Activated T-cell treated with anti-CD3 and anti-CD28 coated beads, Interleukin-2, amount 50 U/mL, for 48 hours (primary cell): ENCODE results near the gene TRIO.
A peak's percentile ranks its signal among the peaks of the same experiment; 100 is the strongest.

Experiments used
- DNase-seq, 2 experiments: peaks; one replicate each; pipeline ENCODE4 v3.0.0-alpha.2; 2020

Gene TRIO

DNA sequence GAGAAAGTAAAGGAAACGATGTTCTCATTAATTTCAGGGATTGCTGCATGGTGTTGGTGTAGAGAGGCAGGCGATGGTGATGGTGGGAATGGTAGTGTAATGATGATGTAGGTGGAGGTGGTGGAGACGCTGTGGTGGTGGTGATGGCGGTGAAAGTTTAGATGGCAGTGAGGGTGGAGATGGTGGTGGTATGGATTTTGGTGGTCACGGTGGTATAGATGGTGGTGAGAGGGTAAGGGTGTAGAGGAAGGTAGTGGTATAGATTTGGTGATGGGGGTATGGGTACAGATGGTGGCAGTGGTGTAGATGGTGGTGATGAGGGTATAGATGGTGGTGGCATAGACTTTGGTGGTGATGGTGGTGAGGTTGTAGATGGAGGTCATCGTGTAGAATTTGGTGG is 259.3 kb downstream of the TRIO start:
- DNase-seq: no peak

- no peak for DNase-seq
Observed at GRCh38 chr5:14404780-14405179, 261.6 kb downstream of the TRIO start.

- no peak for DNase-seq
Observed at GRCh38 chr5:14405267-14405666, 262.1 kb downstream of the TRIO start.

DNA sequence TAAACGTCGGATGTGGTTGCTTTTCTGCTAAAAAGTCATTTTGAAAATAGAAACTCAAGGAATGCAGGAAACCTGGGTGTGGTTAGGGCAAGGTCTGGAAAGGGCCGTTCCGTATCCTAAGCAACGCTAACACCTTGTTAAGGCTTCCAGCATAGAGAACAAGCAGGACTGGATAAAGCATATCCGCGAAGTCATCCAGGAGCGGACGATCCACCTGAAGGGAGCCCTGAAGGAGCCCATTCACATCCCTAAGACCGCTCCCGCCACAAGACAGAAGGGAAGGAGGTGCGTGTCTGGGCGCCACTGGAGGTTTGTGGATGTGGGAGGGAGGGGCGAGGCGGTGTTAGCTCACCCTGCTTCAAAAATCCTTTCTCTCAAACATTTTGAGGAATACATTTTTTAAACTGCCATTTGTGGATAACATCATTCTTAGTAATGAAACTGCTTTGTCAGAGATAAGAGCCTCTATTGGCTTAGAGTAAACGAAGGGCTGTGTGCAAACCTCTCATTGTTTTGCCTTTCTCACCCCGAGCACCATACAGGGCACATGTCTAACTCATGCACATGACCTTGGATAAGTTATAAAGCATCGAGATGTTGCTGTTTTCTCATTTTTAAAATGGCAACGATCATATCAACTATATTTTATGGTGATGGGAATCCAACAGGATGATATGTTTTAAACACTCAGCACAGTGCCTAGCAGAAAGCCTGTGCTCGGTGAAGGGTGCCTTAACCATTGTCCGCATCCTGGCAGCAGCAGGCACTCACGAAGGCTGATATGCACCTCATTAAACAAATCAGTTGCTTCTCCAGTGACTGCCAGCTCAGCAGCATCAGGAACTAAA is 262.8 kb downstream of the TRIO start:
- DNase-seq: no peak

GRCh38 chr5:14406554-14406849 is 263.4 kb downstream of the TRIO start:
- DNase-seq: no peak

DNA sequence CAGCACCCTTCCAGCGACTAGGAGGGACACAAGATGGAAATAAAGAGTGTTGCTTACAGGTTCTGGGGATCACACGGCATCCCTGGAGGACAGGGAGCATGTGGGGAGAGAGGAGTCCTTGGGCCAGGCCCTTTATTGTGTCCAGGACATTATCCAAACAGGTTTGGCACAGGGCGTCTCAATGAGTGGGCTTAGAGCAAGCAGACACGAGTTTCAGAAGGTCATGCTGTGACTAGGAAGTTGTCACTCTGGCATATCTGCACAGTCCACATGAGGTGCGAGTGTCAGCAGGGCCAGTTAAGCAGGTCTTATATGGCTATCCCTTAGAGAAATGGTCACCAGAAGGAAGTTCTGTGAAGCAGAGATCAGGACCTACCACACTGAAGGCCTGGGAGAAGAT is 263.9 kb downstream of the TRIO start:
- DNase-seq: no peak

DNA sequence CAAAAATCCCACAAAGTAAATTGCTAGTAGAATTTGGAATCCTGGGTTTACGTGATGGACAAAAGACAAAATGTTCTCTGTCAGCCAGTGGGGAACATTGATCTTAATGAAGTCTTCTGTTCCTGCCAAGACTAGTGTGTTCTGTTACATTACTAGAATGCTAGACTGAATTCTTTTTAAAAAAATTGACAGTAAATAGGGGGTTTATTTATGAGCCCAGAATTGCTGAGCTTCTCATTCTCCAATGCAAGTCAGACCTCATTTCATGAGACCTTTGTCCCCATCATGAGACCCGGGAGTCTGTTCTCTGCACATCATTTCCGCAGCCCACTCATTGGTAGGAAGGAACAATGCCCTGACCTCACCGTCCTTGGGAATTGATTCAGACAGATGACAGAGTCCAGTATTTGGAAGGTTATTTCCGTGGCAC is 264.6 kb downstream of the TRIO start:
- DNase-seq: no peak

- no peak for DNase-seq
Observed at GRCh38 chr5:14408969-14409586, 265.9 kb downstream of the TRIO start.

GRCh38 chr5:14410068-14410393 is 266.9 kb downstream of the TRIO start:
- DNase-seq: no peak

- no peak for DNase-seq
Observed at GRCh38 chr5:14410394-14411201, 267.5 kb downstream of the TRIO start.

DNA sequence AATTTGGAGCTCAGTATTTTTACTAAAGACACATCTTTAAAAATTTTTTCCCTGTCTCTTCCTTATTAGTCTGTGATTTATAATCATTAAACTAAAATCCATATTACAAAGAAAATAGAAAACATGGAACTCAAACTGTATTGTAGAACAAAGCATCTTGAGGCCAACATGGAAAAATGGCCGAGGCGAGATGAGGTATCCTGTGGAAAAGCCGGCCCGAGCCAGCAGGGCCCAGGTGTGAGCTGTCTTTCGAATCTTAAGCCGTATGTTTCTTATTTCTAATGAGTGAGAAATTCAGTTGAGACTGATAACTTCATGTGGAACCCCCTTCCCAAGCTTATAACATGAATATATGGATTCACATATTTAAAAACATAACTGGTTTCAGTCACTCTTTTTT is 268.1 kb downstream of the TRIO start:
- no peak for DNase-seq

- peak; percentile 54 to 56 for DNase-seq
Observed at GRCh38 chr5:14413331-14413750, 270.2 kb downstream of the TRIO start.

DNA sequence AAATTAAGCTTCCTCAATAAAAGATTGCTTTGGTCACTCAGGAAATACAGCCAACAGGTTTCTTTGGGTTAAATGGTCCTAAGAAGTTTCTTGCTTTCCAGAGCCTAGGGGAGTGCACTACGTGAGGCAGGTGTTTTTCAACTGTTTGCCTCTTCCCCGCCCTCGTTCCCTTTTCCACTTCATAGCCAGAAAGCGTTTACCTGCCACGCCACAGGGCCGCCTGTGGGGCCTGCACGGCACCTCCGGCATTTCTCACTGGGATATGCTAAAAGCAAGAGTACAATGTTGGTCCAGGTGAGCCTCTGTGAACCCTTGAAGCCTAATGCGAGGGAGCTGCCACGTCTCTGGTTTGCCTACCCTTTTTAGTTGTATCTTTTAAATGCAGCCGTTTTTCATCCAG is 270.9 kb downstream of the TRIO start:
- no peak for DNase-seq

DNA sequence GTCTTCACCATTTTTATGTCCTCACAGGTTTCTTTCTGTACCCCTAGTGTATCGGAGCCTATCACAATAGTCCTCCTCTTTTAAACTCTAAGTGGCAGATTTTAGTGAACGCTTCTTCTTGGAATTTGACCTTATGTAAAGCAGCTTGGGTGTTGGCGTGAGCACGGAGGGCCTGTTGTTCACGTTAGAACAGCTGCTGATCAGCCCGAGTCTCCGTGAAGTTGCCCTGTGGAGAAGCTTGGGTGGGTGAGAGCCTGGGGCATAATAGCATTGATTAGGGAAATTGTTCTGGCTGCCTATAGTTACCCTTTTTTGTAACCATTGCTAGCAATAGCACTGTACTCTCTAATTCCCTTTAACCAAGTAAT is 271.5 kb downstream of the TRIO start:
- DNase-seq: peak in 1 of 2 experiments; percentile 47

- peak; percentile 65 to 67 for DNase-seq
Observed at GRCh38 chr5:14415024-14415697, 272.0 kb downstream of the TRIO start.

- peak; percentile 55 to 59 for DNase-seq
Observed at GRCh38 chr5:14415698-14416074, 272.5 kb downstream of the TRIO start.

GRCh38 chr5:14416621-14417275 is 273.6 kb downstream of the TRIO start:
- DNase-seq: no peak

DNA sequence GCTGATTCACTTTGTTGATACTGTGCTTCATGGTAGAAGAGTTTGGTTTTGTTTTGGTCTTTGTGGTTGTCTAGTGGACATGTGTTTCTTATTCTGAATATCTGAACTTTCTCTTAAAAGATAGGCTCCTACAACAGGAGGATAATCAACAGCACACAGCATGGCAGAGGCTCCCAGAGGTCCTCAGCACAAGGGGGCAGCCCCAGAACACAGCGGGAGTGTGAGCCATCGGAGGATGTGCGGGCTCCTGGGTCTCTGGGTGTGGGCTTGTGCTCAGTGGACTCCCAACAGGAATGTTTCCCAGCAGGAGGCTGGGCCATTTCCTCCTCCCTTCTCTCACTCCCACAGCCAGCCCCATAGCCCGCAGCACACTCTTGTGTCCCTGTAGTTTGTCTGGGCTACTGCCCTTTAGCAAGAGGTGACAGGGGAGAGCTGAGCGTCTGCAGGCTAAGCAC is 274.2 kb downstream of the TRIO start:
- no peak for DNase-seq

DNA sequence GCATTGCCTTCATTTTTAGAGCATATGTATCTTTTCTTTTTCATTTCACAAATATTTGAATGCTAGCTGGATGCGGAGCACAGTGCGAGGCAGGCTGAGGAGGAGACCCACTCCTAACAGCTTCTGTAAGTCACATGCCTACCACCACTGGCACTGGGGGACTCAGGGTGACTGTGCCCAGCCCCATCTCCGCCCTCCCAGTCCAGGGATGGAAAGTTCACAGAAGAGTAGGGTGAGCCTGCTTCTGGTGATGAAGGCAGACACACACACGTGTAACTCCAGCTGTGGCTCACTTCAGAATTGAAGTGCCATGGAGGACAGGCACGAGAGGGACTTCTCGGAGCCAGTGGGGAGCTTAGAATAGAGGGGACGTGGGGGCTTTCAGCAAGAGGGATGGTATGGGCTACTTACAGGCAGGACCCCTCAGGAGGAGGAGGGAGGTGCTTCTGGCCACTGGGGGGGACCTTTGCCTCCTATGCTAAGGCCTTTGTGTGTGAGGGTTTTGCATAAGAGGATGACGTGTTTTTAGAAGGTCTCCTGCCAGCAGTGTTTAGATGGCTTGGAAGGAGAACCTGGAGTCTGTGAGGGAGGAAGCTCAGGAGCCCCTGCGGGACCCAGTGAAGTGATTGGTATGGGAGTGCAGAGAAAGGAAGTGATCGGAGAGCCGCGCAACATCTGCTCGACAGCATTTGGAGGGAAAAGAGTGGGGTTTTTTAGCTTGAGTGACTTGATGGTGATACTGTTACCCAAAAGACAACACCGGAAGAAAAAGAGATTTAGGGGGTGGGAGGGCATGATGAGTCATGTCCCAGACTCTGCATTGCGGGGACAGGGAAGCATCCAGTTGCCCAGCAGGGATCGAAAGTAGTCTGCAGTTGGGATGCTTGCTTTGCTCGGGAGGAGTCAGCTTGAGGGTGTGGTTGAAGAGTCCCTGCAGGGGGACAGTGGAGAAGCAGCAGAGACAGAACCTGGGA is 274.9 kb downstream of the TRIO start:
- DNase-seq: no peak

DNA sequence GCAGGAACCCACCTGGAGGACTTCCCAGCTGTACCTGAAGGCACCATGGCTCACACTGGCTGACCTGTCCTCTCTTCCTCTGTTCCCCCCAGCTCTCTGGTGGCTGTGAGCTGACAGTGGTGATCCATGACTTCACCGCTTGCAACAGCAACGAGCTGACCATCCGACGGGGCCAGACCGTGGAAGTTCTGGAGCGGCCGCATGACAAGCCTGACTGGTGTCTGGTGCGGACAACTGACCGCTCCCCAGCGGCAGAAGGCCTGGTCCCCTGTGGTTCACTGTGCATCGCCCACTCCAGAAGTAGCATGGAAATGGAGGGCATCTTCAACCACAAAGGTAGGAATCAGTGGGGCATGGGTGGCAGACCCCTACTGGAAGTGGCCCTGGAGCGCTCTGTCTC is 276.5 kb downstream of the TRIO start:
- no peak for DNase-seq

DNA sequence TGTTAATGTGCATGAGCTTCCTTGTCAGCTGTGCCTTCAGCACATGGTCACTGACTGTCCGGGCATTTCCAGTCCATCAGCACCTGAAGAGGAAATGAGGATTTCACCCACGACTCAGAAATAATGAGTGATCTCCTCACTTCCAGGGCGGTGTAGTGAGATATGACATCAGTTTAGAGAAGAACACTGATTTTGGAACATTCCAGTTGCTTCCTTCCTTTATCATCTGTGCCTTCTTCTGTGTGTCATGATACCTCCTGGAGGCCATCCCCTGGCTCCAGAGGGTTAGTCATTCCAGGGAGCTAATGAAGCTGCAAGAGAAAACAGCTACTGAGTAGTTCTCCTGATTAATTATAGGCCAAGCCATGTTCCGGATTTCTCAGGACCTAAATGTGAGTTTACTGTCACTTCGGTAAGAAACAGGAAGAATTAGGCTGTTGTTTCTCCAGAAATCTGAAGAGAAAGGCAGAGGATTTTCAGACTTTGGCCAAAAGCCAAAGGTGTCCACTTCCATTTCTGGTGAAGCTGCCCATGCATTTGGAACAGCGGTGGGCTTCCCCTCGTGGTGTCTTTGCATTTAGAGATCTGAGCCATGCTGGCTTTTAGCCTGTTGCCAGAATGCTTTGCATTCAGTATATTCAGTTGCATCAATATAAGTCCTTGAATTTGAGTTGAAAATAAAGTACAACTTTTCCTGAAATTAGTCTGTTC is 277.1 kb downstream of the TRIO start:
- no peak for DNase-seq
